CD4-positive, alpha-beta T cell treated with Interleukin-6 at 100 ng/mL for 8 hours (primary cell): ENCODE results near the gene LRRC8E.
A peak's percentile ranks its signal among the peaks of the same experiment; 100 is the strongest.

Experiments
- DNase-seq: peaks from one replicate; pipeline ENCODE4 v3.0.0-alpha.2; 2020; ENCODE audit warnings: mixed read lengths, low spot score

LRRC8E gene

DNA sequence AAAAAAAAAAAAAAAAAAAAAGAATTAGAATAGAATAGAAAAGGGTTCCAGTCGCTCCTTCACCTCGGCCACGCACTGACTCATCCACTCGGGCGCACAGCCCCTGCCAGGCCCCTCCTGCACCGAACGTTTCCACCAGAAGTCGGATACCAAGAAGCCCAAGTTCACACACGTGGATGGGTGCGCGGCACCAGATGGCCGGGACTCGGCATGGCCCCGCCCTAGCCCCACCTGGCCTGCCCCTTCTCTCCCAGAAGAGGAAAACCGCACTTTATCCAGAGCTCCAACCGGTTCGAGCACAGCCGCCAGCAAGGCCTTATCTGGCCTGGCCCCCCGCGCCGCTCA is 20.0 kb upstream of the LRRC8E start:
- no peak for DNase-seq

DNA sequence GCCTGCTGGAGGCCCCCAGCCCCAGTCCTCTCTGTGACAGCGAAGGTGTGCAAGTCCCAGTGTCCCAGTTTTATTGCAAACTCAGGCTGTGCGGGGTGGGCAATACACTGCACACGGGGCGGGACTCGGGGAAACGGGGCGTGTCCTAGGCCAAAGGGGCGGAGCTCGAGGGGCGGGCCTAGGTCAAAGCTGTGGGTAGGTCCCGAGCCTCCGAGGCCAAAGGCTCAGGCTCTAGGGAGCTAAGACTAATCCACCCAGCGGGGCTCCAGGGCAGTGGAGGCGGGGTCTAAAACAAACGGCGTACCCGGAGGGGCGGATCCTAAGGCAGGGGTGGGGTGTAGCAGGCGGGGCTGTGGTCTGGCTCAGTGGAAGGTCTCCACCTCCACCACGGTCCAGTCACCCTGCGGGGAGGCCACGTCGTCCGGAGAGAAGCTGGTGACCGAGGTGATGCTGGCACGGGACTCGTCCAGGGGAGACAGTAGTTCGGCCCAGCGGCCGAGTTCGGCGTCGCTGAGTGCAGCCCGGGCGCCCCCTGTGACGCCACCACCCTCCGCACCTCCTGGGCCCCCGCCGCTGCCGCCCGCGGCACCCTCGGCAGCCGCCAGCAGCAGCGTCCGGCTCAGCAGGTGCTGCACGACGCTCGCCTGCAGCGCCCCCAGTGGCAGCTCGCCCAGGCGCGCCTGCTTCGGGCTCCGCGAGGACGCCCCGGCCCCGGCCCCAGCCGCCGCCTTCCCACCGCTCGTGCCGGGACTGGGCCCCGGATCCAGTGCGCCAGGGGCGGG is 19.4 kb upstream of the LRRC8E start:
- DNase-seq: peak; percentile 83

DNA sequence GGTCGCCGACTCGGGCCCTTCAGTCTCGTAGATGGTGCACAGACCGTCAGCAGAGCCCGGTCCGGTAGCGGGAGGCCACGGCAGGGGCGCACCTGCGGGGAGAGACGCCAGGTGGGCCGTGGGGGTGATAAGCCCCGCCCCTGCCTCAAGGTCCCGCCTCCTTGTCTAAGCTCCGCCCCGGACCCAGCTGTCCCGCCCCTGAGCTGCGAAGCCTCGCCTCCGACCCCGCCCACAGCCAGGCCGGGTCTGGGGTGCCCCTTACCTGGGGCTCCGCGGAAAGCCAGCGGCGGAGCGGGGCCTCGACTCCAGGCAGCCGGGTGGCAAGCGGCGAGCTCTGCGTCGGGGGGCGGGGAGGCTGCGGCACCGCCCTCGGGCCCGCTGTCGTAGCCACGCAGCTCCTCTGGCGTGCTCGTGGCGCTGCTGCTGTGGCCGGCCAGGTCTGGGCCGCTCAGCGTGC is 18.8 kb upstream of the LRRC8E start:
- DNase-seq: peak; percentile 77

DNA sequence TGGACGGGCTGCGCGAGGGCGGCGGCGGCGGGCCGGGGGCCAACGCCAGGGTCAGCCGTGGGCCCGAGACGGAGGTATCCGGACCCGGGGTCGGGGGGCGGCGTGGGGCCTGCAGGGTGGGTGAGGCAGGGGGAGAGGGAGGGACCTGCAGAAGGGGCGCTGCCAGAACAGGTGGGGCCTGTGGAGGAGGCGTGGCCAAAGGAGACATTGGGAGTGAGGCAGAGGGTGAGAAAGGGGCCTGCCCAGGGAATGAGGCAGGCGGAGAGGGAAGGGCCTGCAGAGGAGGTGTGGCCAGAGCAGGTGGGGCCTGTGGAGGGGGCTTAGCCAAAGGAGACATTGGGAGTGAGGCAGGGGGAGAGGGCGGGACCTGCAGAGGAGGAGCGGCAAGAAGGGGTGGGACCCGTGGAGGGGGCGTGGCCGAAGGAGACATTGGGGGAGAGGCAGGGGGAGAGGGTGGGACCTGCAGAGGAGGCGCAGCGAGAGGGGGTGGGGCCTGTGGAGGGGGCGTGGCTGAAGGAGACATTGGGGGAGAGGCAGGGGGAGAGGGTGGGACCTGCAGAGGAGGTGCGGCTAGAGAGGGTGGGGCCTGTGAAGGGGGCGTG is 18.3 kb upstream of the LRRC8E start:
- DNase-seq: peak; percentile 40

DNA sequence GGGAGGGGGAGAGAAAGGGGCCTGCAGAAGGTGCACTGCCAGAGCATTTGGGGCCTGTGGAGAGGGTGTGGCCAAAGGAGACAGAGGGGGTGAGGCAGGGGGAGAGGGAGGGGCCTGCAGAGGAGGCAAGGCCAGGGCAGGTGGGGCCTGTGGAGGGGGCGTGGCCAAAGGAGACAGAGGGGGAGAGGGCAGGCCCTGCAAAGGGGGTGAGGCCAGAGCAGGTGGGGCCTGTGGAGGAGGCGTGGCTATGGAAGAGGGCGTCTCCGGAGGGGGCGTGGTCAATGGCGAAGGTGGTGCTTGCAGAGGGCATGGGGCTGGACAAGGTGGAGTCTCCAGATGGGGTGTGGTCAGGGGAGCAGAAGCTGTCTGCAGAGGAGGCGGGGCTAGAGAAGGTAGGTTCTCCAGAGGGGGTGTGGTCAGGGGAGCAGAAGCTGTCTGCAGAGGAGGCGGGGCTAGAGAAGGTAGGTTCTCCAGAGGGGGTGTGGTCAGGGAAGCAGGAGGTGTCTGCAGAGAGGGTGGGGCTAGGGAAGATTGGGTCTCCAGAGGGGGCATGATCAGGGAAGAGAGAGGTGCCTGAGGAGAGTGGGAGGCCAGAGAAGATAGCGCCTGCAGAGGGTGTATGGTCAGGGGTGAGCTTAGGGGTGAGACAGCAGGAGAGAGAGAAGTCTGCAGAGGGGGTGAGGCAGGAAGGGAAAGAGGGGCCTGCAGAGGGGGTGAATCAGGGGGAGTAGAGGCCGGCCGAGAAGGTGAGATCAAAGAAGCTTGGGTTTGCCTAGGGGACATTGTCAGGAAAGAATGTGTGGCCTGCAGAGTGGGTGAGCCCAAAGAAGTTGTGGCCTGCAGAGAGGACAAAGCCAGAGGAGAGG is 17.5 kb upstream of the LRRC8E start:
- DNase-seq: no peak

DNA sequence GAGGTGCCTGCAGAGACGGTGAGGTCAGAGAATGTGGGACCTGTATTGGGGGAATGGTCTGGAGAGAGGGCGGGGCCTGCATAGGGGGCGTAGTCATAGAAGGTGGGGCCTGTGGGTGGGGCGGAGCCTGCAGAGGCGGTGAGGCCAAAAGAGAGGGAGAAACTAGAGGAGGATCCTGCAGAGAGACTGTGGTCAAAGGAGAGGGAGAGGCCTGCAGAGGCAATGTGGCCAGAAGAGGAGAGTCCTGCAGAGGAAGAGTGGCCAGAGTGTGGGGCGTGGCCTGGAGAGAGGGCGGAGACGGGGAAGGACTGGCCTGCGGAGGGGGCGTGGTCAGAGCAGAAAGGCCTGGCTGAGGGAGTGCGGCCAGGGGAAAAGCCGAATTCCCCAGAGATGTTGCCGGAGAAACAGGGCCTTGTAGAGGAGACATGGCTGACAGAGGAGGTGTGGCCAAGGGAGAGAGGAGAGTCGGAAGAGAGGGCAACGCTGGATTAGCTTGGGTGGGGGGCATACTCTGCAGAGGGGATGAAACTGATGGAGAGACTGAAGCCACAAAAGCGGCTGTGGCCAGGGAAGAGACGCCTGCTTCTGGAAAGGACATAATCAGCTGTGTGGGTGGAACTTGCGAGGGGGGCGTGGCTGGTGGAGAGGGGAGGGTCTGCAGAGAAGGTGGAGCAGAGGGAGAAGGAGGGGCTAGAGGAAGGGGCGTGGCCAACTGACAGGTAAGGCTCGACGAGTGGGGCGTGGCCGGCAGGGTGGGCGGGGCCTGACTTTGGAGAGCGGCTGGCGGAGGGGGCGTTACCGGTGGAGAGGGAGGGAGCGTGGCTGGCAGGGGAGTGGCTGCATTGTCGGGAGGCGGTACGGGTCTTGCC is 16.6 kb upstream of the LRRC8E start:
- DNase-seq: peak; percentile 61

DNA sequence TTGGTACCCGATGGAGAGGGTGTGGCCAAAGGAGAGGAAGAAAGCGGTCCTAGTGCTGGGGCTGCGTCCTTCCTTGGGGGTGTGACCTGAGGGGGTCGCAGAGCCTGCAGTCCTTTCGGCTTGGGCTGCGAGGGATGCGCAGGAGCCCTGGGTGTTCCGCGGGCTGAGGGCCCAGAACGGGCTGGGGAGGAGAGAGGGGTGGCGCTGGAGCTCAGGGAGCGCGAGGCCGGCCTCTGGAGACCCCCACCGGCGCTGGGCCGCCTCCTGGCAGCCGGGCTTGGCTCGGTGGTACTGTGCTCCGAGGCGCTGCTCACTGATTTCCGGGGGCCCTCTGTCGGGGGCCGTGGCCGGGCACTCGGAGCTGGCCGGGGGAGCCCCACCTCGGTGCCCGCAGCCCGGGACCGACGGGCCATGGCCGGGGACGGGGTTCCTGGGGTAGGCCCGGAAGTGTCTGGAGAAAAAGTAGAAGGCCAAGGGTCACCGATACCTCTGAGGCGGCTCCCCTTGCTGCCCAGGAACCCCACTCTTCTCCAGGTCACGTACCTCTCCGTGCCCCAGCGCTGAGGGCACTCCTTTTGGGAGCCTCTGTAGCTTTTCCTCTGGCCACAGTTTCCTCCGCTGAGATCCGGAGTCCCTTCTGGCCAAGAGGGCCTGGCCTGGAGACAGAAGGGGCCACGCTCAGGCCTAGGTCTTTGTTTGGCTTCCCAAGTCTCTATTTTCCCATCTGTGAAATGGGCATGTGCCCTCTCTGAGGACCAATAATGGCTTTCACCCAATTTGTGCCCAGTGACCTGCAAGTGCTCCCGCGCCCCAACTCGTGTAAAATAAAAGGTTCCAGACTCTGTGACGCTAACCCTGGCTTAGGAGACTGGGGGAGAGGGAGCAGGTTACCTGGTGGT is 15.8 kb upstream of the LRRC8E start:
- DNase-seq: no peak

DNA sequence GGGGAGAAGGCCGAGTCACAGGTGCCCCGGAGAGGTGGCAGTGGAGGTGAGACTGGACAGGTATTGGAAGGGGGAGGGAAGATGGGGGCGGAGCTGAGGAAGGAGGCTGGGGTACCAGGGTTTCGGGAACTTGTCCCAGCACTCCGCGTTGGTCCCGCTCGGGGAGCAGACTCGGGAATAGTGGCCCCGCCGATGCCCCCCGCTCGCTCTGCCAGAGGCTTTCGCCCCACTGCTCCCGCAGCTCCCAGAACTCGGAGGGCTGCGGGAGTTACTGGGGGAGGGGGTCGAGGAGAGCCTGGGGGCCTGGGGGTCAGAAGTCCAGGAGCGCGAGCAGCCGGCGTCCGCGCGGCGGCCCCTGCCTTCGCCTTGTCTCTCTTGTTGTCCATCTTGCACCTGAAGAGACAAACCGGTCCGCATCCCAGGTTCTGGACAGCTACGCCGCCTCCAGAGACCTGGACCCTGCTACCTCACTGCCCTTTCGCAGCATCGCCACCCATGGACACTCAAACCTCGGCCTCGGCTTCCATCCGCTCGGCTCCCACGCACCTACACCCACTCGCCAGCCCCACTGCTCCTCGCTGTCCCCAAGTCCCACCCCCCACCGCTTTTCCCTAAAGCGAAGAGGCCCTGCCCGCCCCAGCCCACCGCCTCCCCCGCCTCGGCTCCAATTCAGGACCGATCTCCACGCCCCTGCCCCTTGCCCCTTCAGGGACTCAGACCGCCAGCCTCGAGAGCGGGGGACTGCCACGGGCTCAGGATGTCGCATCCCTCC is 14.8 kb upstream of the LRRC8E start:
- no peak for DNase-seq

DNA sequence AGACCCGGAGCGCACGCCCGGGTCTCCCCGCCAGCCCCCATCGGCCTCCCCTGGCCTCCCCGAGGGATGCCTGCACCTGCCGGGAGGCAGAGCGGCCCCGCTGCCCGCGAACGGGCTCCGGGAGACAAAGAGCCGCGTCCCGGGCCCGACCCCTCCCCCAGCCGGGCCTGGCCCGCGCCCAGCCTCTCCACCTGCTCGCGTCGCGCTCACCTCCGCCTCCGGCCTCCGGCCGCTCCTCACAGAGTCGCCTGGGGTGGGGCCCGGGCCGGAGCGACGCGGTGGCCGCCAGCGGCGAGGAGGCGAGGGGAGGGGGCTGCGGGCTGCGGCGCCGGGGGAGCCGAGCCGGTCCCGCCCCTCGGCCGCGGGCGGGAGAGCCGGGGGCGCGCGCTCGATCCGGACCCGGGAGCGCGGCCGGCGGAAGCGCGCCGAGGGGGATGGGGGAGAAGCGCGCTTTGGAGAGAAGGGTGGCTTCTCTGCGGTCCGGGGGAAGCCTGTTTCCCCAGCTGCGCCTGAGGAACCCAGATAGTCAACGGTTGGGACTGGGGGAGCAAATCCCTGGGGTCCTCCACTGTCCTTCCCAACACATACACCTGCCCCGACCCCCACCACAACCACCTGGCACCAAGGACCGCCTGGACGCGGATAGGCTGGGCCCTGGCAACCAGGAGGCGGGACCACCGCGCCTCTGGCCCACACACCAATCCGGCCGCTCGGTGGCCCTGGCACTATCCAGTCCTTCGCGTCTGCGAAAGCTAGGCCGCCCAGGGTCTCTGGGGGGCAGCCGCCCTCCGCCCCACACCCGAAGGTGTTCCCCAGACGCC is 14.0 kb upstream of the LRRC8E start, which contains the start of gene PRR36:
Gene PRR36 (minus strand): TSS at position 315 of the 821 bp plus-strand sequence. CDS start 701 bp downstream, outside the sequence.
- no peak for DNase-seq

DNA sequence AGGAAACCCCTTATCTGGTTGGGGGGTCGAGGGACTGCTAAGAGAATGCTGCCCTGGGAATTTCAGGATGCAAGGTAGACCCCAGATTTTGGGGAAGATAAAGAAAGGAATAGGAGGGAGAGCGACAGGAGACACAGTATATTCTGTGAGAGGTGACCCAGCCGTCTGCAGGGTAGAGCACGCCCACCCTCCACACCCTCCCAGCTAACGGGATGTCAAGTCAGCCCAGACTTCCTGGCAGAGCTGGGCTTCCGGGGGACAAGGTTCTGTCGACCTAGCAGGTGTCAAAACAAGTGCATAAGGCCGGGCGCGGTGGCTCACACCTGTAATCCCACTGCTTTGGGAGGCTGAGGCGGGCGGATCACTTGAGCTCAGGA is 13.4 kb upstream of the LRRC8E start:
- DNase-seq: no peak

DNA sequence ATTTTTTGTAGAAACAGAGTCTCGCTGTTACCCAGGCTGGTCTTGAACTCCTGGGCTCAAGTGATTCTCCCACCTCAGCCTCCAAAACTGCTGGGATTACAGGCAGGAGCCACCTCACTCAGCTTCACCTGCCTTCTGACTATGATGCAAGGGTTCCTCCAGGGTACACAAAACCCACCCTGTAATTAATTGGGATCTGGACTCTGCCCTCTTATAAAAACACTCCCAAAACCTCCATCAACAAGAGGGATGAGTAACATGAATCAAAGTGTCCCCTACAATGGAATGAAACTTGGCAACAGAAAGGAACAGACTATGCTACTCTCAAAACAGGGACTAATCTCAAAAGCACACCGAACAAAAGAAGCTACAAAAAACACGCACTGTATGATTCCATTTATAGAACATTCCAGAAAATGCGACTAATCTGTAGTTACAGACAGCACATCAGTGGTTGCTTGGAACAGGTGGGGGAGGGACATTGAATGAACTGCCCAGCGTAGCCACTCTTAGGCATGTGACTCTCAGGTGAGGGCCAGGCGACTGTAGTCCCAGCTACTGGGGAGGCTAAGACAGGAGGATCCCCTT is 11.0 kb upstream of the LRRC8E start:
- no peak for DNase-seq

DNA sequence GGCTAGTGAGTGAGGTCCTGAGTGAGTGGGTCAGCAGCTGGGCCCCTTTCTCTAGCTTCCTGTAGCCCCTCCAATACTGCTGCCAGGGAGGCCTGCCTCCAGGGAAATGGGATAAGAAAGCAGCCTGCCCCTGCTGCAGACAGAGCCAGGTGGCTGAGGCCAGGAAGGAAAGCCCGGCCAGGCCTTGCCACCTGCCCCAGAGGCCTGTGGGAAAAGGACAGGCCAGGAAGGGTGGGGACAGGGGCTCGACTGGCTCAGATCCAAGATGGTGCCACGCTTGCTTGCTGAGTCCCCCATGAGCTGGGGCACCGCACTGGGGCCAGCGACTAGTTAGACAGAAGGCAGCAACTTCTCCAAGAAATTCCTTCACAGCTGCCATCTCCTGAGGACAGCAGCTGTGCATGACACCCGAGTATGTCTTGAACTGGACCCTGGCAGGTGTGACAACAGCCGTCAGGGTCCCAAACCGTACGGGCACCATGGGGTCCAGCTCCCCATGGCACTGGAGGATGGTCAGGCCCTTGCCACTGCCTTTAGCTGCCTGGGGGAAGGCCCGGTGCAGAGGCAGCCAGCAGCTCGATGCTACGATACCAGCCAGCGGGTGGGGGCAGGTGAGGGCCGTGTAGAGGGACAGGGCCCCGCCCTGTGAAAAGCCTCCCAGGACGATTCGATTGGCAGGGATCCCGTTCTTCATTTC is 9.1 kb upstream of the LRRC8E start:
- DNase-seq: no peak

DNA sequence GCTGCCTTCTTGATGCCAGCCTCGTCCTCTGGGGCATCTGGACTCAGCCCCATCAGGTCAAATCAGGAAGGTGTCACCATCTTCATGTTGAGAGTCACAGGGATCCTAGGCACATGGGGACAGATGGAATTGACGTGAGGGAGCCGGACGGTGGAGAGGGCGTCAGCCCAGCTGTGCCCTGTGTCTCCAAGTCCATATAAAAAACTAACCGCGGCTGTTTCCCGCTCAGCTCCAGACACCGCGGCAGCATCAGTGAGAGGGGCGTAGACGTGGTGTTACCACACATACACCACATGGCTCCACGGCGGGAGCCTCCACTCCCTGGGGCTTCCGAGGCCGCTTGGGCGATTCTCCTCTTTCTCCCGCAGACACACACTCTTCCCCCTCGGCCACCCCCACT is 8.5 kb upstream of the LRRC8E start:
- DNase-seq: no peak

DNA sequence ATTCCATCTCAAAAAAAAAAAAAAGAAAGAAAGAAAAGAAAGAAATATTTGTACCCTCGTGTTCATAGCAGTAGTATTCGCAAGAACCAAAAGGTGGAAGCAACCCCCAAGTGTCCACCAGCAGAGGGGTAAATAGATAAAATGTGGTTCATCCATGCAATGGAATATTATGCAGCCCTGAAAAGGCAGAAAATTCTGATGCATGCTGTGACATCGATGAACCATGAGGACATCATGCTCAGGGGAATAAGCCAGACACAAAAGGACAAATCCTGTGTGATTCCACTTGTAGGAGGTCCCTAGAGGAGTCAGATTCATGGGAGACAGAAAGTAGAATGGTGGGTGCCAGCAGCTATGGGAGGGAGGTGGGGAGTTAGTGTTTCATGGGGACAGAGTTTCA is 6.4 kb upstream of the LRRC8E start:
- DNase-seq: no peak

DNA sequence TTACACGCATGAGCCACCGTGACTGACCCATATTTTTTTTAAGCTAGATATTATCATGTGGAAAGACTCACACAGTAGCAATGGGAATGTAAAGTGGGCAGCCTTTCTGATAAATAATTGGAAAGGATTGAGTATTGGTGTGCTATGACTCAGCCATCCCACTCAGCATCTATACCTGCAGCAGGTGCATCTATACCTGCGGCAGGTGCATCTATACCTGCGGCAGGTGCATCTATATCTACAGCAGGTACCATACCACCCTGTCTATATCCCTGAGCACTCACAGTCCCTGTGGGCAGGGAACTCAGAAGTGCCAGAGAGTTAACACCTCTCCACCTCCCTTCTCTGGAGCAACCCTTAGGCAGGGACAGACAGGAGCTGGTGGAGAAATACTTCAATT is 5.2 kb upstream of the LRRC8E start:
- no peak for DNase-seq

DNA sequence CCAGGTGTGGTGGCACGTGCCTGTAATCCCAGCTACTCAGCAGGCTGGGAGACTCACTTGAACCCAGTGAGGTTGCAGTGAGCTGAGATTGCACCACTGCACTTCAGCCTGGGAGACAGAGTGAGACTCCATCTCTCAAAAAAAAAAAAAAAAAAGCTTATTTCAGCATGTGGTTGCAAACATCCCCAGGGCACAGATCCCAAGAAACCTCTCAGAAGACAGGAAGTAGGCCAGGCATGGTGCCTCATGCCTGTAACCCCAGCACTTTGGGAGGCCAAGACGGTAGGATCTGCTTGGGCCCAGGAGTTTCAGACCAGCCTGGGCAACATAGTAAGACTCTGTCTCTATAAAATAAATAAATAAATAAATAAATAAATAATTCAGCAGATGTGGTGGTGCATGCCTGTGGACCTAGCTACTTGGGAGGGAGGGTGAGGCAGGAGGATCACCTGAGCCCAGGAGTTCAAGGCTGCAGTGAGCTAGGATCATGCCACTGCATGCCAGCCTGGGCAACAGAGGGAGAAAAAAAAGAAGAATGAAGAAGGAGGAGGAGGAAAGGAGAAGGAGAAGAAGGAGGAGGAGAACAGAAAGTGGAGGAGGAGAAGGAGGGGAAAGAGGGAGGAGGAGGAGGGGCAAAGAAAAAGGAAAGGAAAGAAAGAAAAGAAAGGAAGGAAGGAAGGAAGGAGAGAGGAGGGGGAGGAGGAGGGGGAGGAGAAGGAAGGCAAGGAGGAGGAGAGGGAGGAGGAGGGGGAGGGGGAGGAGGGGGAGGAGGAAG is 4.3 kb upstream of the LRRC8E start:
- DNase-seq: no peak

DNA sequence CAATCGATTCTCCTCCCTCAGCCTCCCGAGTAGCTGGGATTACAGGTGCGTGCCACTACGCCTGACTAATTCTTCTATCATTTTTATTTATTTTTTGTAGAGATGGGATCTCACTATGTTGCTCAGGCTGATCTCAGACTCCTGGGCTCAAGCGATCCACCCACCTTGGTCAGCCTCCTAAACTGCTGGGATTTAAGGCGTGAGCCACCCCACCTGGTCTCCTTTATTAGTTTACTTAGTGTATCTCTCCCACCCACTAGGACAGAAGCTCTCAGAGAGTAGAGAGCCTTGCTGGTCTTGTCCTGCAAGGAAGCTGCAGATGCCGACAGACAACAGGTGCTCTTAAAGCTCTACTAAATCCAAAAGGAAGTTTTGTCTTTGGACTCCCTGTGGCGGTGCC is 2.5 kb upstream of the LRRC8E start:
- DNase-seq: no peak
